ENCODE results near the gene PPP1R14D. TPM values are rescaled to one million over a fixed set of nuclear protein-coding genes. Genes with fewer than 3 reads are reported as not detected.

PPP1R14D gene
- total RNA-seq, 1 experiment from 2014 or later: 0.33 TPM

- H3K4me3 ChIP-seq (ENCODE audit: low read length): peak overlapping the region; percentile 88
- H3K4me2 ChIP-seq (ENCODE audit: low read length): peak overlapping the region; percentile 83
- ATAC-seq (peak; percentile 79), DNase-seq (peak; percentile 97)
- no peaks in the 10 kb centered on the region for H3K27me3 ChIP-seq (ENCODE audit: low read length)
- H2AFZ ChIP-seq (ENCODE audit: low read length): no peak overlapping the region
- ChIA-PET CTCF (interaction anchor here (1.0 to 2.8 kb wide), 2 partner anchors 12 to 13 kb away, joined by 5 to 11 read pairs; no protein-coding TSS in a partner anchor), POLR2A (ENCODE audit: unreplicated experiment) (interaction anchor here (0.7 kb wide), 1 partner anchor 277 kb away, joined by 8 read pairs; the partner anchor contains the start of gene RPUSD2)
- peak overlapping the region; percentile 85 for H3K9ac ChIP-seq (ENCODE audit: low read length)
- BruUV-seq (replicated peaks): TSS peak; percentile 37
- H3F3A ChIP-seq (ENCODE audit: low read length, unreplicated experiment): no peaks in the 10 kb centered on the region
- H3K27ac ChIP-seq (ENCODE audit: low read length): peak overlapping the region; percentile 72
- H3K9me2 ChIP-seq (replicated peaks; ENCODE audit: low read length): no peaks in the 10 kb centered on the region
- H3K79me2 ChIP-seq (ENCODE audit: low read length): peaks cover 73% of the 10 kb centered on the region
- peaks cover 19% of the 10 kb centered on the region; the same call in 1 of the 2 replicates for H4K20me1 ChIP-seq (ENCODE audit: low read length)
- H3K36me3 ChIP-seq (ENCODE audit: low read depth, low read length): peaks cover 11% of the 10 kb centered on the region; the same call in 1 of the 2 replicates
- peaks cover 38% of the 10 kb centered on the region for H3K4me1 ChIP-seq (ENCODE audit: insufficient read depth, low read length)
- TF ChIP-seq EZH2 (IDR thresholded peaks at IDR 0.05; ENCODE audit: low read length, unreplicated experiment): no peak
- no peak for TF ChIP-seq CTCF (conservative IDR thresholded peaks at IDR 0.05; ENCODE audit: low read depth, low read length)
- no peak for TF ChIP-seq EZH2phosphoT487 (IDR thresholded peaks at IDR 0.05; ENCODE audit: borderline replicate concordance, low read length)
- H3K9me3 ChIP-seq (ENCODE audit: low read length): no peaks in the 10 kb centered on the region
- intact Hi-C loops (cut with micrococcal nuclease): no loop called here
These were observed 17.2 kb upstream of the PPP1R14D start for GRCh38 chr15:40845511-40846284.

- H3K27ac ChIP-seq (ENCODE audit: low read length): peak overlapping the region; percentile 72
- H2AFZ ChIP-seq (ENCODE audit: low read length): peak overlapping the region; percentile 81
- intact Hi-C loops (cut with micrococcal nuclease): no loop called here
- ATAC-seq (no peak), DNase-seq (no peak)
- peaks cover 19% of the 10 kb centered on the region; the same call in 1 of the 2 replicates for H4K20me1 ChIP-seq (ENCODE audit: low read length)
- no peaks in the 10 kb centered on the region for H3K27me3 ChIP-seq (ENCODE audit: low read length)
- ChIA-PET CTCF (interaction anchor here (0.6 to 1.6 kb wide), 4 partner anchors 12 to 61 kb away, joined by 3 to 8 read pairs (median 5); no protein-coding TSS in a partner anchor), POLR2A (ENCODE audit: unreplicated experiment) (interaction anchor here (0.6 to 0.7 kb wide), 2 partner anchors 276 to 440 kb away, joined by 3 to 8 read pairs; partner anchors contain the start of gene RPUSD2)
- H3K4me1 ChIP-seq (ENCODE audit: insufficient read depth, low read length): peaks cover 38% of the 10 kb centered on the region
- peaks cover 67% of the 10 kb centered on the region for H3K79me2 ChIP-seq (ENCODE audit: low read length)
- BruUV-seq (replicated peaks): no TSS peak
- H3K4me3 ChIP-seq (ENCODE audit: low read length): peak overlapping the region; percentile 88
- no peak for TF ChIP-seq CTCF (conservative IDR thresholded peaks at IDR 0.05; ENCODE audit: low read depth, low read length)
- no peak for TF ChIP-seq EZH2phosphoT487 (IDR thresholded peaks at IDR 0.05; ENCODE audit: borderline replicate concordance, low read length)
- no peak for TF ChIP-seq EZH2 (IDR thresholded peaks at IDR 0.05; ENCODE audit: low read length, unreplicated experiment)
- H3F3A ChIP-seq (ENCODE audit: low read length, unreplicated experiment): no peaks in the 10 kb centered on the region
- peak overlapping the region; percentile 83 for H3K4me2 ChIP-seq (ENCODE audit: low read length)
- H3K9me3 ChIP-seq (ENCODE audit: low read length): no peaks in the 10 kb centered on the region
- no peaks in the 10 kb centered on the region for H3K9me2 ChIP-seq (replicated peaks; ENCODE audit: low read length)
- H3K36me3 ChIP-seq (ENCODE audit: low read depth, low read length): peaks cover 7% of the 10 kb centered on the region; the same call in 1 of the 2 replicates
- H3K9ac ChIP-seq (ENCODE audit: low read length): peak overlapping the region; percentile 85
These were observed 16.5 kb upstream of the PPP1R14D start for GRCh38 chr15:40845036-40845435.
